HT1080 (cell line): ENCODE results near the gene PRSS53. TPM values are rescaled to one million over a fixed set of nuclear protein-coding genes. Genes with fewer than 3 reads are reported as not detected.
A peak's percentile ranks its signal among the peaks of the same experiment; 100 is the strongest.

Experiments used
- DNase-seq: peaks from one replicate; pipeline ENCODE4 v3.0.0-alpha.2; 2015; ENCODE audit warnings: low read depth
- total RNA-seq: library from RNA; depleted of rRNA; stranded (reverse); fragments of >200 nt; shearing (Covaris generic); gene quantifications from 2 replicates; pipeline ENCODE4 v1.2.3, GENCODE V29; 2014

The PRSS53 gene
- total RNA-seq, 1 experiment from 2014 or later: 0.72 TPM

DNA sequence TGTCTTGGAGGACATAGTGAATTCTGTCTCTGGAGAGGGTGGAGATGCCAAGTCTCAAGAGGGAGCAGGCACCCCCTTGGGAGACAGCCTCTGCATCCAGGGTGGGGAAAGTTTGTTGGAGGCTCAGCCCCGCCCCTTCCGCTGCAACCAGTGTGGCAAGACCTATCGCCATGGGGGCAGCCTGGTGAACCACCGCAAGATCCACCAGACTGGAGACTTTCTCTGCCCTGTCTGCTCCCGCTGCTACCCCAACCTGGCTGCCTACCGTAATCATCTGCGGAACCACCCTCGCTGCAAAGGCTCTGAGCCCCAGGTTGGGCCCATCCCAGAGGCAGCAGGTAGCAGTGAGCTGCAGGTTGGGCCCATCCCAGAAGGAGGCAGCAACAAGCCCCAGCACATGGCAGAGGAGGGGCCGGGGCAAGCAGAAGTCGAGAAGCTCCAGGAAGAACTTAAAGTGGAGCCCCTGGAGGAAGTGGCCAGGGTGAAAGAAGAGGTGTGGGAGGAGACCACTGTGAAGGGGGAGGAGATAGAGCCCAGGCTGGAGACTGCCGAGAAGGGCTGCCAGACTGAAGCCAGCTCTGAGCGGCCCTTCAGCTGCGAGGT lies 9.3 kb downstream of the PRSS53 start:
- no peak for DNase-seq

DNA sequence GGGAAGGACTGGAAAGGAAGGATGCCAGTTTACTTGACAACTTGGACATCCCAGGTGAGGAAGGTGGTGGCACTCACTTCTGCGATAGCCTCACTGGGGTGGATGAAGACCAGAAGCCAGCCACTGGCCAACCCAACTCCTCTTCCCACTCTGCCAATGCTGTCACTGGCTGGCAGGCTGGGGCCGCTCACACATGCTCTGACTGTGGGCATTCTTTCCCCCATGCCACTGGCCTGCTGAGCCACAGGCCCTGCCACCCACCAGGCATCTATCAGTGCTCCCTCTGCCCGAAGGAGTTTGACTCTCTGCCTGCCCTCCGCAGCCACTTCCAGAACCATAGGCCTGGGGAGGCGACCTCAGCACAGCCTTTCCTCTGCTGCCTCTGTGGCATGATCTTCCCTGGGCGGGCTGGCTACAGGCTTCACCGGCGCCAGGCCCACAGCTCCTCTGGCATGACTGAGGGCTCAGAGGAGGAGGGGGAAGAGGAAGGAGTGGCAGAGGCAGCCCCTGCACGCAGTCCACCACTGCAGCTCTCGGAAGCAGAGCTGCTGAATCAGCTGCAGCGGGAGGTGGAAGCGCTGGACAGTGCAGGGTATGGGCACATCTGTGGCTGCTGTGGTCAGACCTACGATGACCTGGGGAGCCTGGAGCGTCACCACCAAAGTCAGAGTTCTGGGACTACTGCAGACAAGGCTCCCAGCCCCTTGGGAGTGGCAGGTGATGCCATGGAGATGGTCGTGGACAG lies 10.0 kb downstream of the PRSS53 start:
- DNase-seq: no peak

DNA sequence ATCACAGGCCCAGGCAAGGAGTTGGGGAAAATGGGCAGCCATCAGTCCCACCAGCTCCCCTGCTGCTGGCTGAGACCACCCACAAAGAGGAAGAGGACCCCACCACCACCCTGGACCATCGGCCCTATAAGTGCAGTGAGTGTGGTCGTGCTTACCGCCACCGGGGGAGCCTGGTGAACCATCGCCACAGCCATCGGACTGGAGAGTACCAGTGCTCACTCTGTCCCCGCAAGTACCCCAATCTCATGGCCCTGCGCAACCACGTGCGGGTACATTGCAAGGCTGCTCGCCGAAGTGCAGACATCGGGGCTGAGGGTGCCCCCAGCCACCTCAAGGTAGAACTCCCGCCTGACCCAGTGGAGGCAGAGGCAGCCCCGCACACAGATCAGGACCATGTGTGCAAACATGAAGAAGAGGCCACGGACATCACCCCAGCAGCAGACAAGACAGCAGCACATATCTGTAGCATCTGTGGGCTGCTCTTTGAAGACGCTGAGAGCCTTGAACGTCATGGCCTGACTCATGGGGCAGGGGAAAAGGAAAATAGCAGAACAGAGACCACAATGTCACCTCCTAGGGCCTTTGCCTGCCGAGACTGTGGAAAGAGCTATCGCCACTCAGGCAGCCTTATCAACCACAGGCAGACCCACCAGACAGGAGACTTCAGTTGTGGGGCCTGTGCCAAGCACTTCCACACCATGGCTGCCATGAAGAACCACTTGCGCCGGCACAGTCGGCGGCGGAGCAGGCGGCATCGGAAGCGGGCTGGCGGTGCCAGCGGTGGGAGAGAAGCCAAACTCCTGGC lies 10.9 kb downstream of the PRSS53 start:
- no peak for DNase-seq

DNA sequence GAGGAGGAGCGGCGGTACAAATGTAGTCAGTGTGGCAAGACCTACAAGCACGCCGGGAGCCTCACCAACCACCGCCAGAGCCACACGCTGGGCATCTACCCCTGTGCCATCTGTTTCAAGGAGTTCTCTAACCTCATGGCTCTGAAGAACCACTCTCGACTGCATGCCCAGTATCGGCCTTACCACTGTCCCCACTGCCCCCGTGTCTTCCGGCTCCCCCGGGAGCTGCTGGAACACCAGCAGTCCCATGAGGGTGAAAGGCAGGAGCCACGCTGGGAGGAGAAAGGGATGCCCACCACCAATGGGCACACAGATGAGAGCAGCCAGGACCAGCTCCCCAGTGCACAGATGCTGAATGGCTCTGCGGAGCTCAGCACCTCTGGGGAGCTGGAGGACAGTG lies 11.7 kb downstream of the PRSS53 start:
- no peak for DNase-seq

DNA sequence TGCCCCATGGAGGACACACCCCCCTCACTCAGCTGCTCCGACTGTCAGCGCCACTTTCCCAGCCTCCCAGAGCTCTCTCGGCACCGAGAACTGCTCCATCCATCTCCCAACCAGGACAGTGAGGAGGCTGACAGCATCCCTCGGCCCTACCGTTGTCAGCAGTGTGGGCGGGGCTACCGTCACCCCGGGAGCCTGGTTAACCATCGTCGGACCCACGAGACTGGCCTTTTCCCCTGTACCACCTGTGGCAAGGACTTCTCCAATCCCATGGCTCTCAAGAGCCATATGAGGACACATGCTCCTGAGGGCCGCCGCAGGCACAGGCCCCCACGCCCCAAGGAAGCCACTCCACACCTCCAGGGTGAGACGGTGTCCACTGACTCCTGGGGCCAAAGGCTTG lies 12.4 kb downstream of the PRSS53 start:
- no peak for DNase-seq

DNA sequence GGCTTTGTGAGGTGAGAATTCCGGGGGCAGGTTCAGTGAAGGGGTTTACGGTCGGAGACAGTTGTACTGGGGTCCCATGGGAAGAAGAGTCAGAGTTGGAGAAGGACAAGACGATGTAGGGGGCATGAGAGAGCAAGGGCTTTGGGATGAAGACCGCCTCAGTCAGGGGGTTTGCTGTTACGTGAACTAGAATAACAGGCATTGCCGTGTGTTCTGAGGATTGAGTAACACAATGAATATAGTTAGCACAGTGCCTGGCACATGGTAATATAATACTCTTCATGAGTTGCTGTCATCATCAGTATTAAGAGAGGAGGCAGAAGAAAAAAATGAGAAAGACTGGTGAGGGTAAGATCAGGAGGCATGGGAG lies 13.9 kb downstream of the PRSS53 start:
- no peak for DNase-seq

DNA sequence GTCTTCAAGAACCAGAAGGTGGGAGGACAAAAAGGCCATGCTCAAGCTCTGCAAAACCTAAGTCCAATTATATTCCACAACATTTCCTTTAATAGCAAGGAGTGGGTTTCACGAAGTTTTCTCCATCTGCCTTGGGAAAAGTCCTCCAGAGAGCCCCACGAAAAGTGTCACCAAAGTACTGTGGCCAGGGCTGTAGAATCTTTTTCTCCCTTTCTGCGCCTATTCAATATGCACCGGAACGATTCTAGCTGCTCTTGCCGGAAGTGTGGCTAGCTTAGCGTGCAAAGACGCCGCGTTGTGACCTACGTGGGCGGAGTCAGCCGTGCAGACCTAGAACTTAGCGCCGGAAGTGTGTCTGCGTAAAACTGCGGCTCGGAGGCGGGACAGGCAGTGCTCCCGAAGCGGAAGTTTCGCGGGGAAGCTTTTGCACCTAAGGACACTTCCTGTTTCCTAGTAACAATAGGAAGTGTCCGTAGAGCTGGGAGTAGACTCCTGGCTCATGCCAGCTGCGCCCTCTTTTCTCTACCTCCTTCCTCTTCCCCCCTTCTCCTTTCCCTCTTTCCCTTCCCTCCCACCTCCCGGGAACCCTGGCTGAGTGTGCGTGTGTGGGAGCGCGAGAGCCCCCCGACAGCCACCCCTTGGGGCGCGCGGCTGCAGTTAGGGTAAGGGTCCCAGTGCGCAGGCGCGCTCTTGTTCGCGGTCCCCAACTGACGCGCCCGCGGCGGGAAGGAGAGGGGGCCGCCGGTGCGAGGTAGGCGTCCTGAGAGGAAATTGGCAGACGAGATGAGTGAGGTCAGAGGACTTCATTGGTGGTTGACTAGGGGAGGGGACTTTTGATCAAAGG lies 14.6 kb downstream of the PRSS53 start, which contains the start of the genes ZNF646 and ZNF668:
Gene ZNF646, plus strand, starts transcription at position 453 of the 844 bp plus-strand sequence. CDS start 1,903 bp downstream, outside the sequence.
Gene ZNF668, minus strand, starts transcription at position 271 of the 844 bp plus-strand sequence. CDS start 9,781 bp downstream, outside the sequence.
- peak; percentile 98 for DNase-seq

DNA sequence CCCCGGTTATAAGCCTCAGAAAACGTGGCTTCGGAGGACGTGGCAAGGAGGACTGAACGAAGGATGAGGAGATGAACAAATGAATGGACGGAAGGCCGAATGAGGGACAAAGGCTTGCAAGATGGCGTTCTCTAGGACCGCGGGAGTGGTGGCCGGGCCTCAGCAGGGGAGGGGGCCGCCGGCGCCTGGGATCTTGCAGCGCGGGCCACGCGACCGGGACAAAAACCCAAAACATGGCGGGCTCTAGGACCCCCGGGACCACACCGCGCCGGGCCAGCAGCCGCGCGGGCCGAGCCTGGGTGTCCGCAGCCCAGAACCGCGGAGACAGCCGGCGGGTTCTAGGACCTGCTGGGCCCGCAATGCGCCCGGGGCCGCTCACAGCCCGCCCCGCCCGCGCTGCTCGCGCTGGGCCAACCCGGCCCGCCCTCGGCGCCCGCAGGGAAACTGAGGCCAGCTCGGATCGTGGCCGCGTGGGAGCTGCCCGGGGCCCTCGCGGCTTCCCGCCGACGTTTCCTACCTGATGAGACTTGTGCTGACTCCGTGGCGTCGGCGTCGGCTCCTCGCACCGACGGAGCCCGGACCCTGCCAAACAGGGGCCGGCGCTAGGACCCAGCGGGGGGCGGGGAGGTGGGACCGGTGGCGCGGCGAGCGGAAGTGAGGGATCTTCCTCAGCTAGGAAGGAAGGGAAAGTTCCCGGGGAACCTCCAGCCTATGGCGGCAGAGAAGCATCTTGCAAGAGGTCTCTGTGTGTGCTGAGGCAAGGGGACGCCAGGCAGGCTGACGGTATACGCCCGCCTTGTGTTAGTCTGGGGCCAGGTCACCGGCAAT lies 15.4 kb downstream of the PRSS53 start:
- peak; percentile 85 for DNase-seq

DNA sequence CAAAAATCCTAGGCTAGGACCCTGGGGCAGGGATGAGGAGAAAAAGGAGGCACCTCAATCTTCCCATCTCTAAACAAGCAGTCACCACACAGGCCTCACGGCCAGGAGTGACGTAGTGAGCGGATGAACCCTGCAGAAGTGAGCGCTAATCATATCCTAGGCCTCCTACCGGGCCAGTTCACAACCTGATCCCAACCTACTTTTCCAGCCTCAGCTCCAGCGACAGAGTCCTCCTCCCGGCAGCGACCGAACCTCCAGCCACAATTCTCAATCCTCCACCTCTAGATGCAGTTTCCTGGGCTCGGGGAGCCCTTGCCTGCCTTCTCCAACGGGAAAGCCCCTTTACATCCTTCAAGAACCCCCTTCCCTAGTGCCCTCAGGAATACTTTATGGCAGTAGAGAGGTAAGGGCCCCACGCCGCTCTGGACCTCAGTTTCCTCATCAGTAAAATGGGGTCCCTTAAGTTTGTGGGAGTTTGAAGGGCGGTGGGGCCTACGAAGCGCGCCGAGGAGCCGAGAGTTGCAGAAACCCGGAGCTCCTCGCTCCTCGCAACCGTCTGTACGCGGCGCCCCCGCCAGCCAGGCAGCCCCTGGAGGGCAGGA lies 16.1 kb downstream of the PRSS53 start:
- DNase-seq: peak; percentile 38

DNA sequence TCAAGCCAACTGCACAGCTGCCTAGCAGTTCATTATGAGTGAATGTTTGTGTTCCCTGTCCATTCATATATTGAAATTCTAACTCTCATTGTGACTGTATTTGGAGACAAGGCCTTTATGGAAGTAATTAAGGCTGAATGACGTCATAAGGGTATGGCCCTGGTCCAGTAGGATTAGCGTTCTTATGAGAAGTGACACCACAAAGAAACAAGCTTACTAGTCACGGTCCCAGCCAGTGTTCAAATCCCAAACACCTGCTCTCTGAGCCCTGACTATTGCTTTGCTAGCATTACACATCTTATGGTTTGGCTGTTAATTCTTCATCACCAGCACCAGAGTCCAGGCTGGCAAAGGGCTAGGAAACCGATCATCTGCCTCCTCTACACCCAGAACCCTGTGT lies 16.9 kb downstream of the PRSS53 start:
- DNase-seq: no peak

DNA sequence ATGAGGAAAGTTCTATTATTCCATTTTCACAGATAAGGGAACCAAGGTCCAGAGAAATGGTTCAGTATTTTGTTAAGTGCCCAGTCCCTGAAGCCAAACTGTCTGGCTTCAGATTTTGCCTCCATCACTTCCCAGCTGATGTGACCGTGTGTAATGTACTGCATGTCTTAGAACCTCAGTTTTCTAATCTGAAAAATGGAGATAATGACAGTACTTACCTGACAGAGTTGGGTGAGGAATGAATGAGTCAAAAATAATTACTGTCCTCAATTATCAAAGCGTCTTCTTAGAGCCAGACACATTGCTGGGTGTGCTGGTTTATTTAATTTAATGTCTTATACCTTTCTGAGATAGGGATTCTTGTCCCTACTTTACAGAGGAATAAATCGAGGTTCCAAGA lies 21.4 kb downstream of the PRSS53 start:
- no peak for DNase-seq

DNA sequence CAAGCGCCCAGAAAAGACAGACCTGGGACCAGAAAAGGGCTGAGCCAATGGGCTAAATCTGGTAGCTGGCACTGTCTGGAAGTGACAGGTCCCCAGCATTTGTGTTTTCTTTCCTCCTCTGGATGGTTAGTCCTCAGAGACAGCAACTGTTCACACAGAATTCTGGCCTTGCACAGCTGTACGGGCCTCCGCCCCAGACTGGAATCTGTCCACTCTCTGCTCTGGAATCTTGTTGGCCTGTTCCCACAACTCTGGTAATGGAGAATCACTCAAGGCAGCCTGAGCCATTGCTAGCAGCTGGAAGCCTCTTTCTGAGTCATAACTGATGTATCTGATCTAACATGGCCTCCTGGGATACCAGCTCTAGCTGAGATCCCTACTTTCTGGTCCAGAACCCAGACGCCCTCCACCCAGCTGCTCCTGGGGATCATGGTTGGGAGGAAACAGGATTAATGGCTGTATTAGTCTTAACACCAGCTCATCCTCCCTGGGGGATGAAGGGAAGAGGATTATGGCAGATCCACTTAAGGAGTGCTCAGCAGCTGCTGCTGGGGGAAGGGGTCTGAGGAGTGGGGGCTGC lies 23.8 kb downstream of the PRSS53 start:
- DNase-seq: peak; percentile 75

DNA sequence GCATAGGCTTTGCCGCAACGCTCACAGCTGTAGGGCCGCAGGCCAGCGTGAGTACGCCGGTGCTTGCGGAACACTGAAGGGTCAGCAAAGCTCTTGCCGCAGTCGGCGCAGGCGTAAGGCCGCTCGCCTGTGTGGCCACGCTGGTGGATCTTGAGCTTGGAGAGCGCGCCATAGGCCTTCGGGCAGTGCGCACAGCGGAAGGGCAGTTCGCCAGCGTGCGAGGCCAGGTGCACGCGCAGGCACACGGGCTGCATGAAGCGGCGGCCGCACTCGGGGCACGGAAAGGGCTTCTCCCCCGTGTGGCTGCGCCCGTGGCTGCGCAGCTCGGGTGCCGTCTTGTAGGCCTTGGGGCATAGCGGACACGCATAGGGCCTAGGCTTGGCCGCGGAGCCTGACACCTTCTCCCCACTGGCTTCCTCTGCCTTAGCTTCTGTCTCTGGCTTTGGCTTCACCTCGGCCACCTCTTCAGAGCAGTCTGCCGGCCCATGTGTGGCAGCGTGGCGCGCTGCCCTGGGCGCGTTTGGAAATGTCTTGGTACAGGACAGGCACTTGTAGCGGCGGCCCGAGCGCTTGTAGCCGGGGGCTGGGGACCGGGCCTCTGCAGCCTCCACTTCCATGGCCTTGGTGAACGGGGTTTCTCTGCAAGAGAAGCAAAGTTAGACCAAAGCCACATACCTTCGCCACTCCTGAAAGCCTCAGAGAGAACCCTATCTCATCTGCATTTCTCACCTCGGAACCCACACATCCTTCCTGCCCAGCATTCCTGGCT lies 24.7 kb downstream of the PRSS53 start:
- DNase-seq: no peak

DNA sequence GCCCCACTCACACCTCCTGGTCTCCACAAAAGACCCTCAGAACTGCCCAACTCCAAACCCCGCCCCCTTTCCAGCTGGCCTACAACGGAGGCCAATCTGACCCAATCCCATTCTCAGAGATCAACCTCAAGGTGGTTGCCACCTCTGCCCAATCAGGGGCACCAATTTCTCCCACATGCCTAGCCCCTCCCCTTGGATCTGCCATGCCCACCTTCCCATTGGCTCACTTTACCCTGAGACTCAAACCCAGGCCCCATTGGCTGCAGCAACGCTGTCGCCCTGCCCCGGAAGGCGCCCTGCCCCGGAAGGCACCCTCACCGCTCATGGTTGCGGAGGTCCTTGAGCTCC lies 25.3 kb downstream of the PRSS53 start:
- no peak for DNase-seq

DNA sequence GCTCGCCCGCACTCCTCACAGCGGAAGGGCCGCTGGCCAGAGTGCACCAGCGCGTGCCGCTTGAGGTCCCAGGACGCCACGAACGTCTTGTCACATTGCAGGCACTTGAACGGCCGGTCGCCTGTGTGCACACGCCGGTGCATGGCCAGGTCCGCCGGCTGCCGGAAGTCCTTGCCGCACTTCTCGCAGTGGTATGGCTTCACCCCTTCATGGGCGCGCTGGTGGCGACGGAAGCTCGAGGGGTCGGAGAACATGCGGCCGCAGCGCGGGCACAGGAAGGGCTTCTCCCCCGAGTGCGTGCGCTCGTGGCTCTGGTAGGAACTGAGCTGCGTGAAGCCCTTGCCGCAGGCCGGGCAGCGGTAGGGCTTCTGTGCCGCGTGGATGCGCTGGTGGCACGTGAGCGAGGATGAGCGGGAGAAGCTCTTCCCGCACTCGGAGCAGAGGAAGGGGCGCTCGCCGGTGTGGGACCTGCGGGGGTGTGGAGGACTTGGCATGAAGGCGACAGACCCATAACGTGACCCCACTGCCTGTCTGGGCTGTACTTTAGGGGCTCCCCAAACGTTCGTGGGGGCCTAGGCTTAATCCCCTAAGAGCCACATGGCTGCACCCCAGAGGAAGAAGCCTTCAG lies 26.8 kb downstream of the PRSS53 start:
- no peak for DNase-seq

DNA sequence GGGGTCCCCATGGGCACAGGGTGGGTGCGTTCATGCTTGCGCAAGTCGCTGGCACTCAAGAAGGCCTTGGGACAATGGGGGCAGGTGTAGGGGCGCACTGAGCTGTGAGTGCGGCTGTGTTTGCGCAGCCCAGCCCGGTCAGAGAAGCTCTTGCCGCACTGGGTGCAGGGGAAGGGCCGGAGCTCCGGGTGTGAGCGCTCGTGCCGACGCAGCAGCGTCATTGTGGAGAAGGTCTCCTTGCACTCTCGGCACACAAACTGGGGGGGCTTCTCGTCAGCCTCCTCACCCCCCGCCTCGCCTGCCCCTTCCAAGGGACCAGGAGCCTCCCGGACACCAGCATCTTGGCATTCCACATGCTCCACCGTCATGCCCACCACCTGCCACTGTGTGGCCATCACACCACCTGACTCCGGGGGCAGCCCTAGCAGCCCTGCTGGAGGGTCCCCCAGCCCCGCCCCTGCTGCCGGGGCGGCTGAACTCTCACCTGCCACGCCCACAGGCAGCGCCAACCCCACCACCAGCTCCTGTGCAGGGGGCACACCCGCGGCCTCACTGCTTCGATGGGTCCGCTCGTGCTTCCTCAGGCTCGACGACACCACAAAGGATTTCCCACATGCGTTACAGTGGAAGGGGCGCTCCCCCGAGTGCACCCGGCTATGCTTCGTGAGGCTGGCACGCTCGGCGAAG lies 27.5 kb downstream of the PRSS53 start:
- no peak for DNase-seq

DNA sequence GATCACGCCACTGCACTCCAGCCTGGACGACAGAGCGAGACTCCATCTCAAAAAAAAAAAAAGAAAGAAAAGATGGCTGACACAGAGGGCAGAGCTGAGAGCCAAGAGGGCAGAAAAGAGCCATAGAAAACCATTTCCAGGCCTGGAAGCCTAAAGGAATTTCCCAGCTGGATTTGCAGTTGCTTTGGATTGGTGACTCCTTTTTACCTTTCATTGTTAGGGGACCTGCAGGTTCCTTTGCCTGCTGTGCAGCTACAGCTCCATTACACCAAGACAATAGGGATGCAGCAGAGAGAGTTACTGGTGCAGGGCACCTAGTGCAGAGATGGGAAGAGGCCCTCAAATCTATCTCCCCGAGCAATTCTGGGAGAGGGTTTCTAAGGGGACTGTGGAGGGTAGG lies 33.1 kb downstream of the PRSS53 start:
- DNase-seq: no peak

DNA sequence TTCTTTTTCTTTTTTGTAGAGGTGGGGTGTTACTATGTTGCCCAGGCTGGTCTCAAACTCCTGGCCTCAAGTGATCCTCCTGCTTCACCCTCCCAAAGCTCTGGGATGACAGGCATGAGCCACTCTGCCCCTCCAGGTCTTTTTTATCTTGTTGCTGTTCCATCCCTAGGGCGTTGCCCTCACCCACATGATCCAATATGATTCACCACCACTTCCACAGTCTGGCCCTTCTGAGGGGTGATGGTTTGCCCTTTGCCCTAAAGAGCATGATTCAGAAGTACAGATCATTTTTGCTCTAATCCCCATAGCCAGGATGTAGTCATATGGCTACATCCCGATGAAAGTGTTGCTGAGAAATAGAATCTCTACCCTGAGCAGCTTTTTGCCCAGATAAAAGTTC lies 36.6 kb downstream of the PRSS53 start:
- peak; percentile 98 for DNase-seq
